ENCODE data around the gene CCND2.
"Not testable (repeated sequence)": the region's sequence is repeated elsewhere in the genome, so short reads cannot be mapped to it uniquely, and the experiment has no call there.

The CCND2 gene

DNA sequence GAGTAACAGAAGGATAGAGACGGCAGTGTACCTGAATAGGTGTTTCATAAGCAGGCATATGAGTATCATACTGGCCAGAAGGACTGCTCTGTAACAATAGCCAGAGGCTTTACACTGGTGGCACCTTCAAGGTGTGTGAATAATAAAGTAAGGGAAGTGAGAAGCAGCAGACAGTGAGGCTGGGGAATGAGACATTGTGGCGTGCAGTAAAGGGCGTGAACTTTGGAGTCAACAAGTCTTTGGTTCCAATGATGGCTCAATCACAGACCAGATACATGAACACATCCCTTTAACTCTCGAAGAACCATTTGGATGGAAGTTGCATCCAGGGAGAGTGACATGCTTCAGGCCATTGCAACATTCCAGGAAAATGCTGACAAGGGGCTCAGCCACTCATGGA is 32.0 kb upstream of the CCND2 start:
- whole genome bisulfite sequencing, 2 experiments, result 94 to 97% methylated on average over 4 of the region's 4 CpGs
- Histone ChIP-seq H3K4me3 (ENCODE audit: insufficient read depth, low read depth, low read length) (no peak overlapping the region), H3K9me3 (ENCODE audit: control insufficient read depth, low read length) (no peaks in the 10 kb centered on the region), H3K4me1 (ENCODE audit: control insufficient read depth, insufficient read depth, low read length) (peaks cover 17% of the 10 kb centered on the region), H3K36me3 (ENCODE audit: control insufficient read depth, insufficient read depth, low read length) (no peaks in the 10 kb centered on the region), H3K27me3 (ENCODE audit: control insufficient read depth, insufficient read depth, low read length, poor library complexity, severe bottlenecking) (no peaks in the 10 kb centered on the region), H3K27ac (ENCODE audit: insufficient read depth, low read depth, low read length, poor library complexity, severe bottlenecking) (no peak overlapping the region)

DNA sequence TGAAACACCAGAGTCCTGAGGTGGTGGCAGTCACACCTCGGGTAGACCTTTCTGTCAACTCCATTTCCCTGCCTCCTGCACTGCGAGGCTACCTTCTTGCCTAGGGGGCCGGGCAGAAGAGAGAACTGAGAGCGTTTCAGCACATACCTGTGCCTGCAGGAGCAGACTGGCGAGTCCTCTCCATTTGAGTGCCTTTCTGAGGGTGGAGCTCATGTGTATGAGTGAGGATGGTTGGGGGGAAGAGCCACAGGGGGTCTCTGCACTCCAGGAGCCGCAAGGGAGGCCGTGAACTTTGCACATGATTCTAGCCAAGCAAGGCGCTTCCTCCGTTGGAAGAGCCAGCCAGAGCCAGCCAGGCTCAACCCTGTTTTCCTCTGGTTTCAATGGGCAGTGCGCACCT is 31.0 kb upstream of the CCND2 start:
- H3K36me3 ChIP-seq (ENCODE audit: control insufficient read depth, insufficient read depth, low read length), result no peaks in the 10 kb centered on the region
- H3K27ac ChIP-seq (ENCODE audit: insufficient read depth, low read depth, low read length, poor library complexity, severe bottlenecking), result no peak overlapping the region
- no peaks in the 10 kb centered on the region for H3K27me3 ChIP-seq (ENCODE audit: control insufficient read depth, insufficient read depth, low read length, poor library complexity, severe bottlenecking)
- WGBS, 2 experiments, result 80 to 83% methylated on average over 10 of the region's 10 CpGs
- H3K4me3 ChIP-seq (ENCODE audit: insufficient read depth, low read depth, low read length), result no peak overlapping the region
- peaks cover 17% of the 10 kb centered on the region for H3K4me1 ChIP-seq (ENCODE audit: control insufficient read depth, insufficient read depth, low read length)
- no peaks in the 10 kb centered on the region for H3K9me3 ChIP-seq (ENCODE audit: control insufficient read depth, low read length)

DNA sequence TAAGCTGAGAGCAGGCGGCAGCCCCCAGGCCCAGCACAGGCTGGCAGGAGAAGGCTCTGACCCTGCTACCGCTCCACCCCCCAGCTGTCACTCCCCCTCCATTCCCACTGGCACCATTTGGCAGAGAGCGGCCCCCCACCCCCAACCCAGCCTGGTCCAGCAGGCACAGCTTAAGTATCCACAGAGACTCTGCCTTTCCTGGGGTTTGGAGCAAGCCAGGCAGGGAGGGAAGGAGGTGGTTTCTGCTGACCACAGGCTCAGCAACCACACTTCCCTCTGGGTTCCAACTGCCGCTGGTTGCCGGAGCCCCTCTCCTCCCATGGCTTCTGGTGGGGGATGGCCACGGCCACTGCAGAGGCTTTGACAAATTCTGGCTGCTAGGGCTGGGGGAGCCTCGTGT is 30.5 kb upstream of the CCND2 start:
- no peaks in the 10 kb centered on the region for H3K9me3 ChIP-seq (ENCODE audit: control insufficient read depth, low read length)
- H3K4me3 ChIP-seq (ENCODE audit: insufficient read depth, low read depth, low read length), result no peak overlapping the region
- peaks cover 17% of the 10 kb centered on the region for H3K4me1 ChIP-seq (ENCODE audit: control insufficient read depth, insufficient read depth, low read length)
- H3K36me3 ChIP-seq (ENCODE audit: control insufficient read depth, insufficient read depth, low read length), result no peaks in the 10 kb centered on the region
- 85 to 86% methylated on average over 6 to 7 of the region's 7 CpGs for WGBS, 2 experiments
- H3K27me3 ChIP-seq (ENCODE audit: control insufficient read depth, insufficient read depth, low read length, poor library complexity, severe bottlenecking), result no peaks in the 10 kb centered on the region
- H3K27ac ChIP-seq (ENCODE audit: insufficient read depth, low read depth, low read length, poor library complexity, severe bottlenecking), result no peak overlapping the region

- WGBS, 2 experiments, result 91 to 92% methylated on average over 36 to 43 of the region's 43 CpGs
- not testable (repeated sequence) for H3K4me3 ChIP-seq (ENCODE audit: insufficient read depth, low read depth, low read length); H3K36me3 ChIP-seq (ENCODE audit: control insufficient read depth, insufficient read depth, low read length); H3K9me3 ChIP-seq (ENCODE audit: control insufficient read depth, low read length); H3K27me3 ChIP-seq (ENCODE audit: control insufficient read depth, insufficient read depth, low read length, poor library complexity, severe bottlenecking); H3K27ac ChIP-seq (ENCODE audit: insufficient read depth, low read depth, low read length, poor library complexity, severe bottlenecking)
- peaks cover 17% of the 10 kb centered on the region for H3K4me1 ChIP-seq (ENCODE audit: control insufficient read depth, insufficient read depth, low read length)
Observed at GRCh38 chr12:4243491-4244100, 30.0 kb upstream of the CCND2 start.

DNA sequence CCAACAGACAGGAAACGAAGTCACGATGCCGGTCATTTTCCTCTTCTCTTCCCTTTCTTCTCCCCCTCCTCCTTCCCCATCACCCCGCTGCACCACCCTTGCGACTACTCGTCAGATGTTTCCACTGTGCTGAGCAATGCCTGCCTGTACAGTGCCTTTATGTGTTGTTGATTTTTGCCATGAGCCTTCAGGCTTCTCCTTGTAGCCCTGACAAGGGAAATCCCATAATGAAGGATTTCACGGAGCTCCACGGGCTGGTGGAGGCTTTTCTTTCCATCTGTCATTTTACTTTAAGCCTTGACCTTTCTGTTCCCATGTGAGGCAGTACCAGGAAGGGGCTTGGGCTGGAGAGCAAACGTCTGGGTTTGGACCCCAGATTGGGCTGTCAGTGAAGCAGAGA is 28.7 kb upstream of the CCND2 start:
- H3K27me3 ChIP-seq (ENCODE audit: control insufficient read depth, insufficient read depth, low read length, poor library complexity, severe bottlenecking), result no peaks in the 10 kb centered on the region
- H3K27ac ChIP-seq (ENCODE audit: insufficient read depth, low read depth, low read length, poor library complexity, severe bottlenecking), result no peak overlapping the region
- no peak overlapping the region for H3K4me3 ChIP-seq (ENCODE audit: insufficient read depth, low read depth, low read length)
- H3K9me3 ChIP-seq (ENCODE audit: control insufficient read depth, low read length), result no peaks in the 10 kb centered on the region
- WGBS, 2 experiments, result 87 to 89% methylated on average over 9 of the region's 9 CpGs
- peaks cover 17% of the 10 kb centered on the region for H3K4me1 ChIP-seq (ENCODE audit: control insufficient read depth, insufficient read depth, low read length)
- no peaks in the 10 kb centered on the region for H3K36me3 ChIP-seq (ENCODE audit: control insufficient read depth, insufficient read depth, low read length)

DNA sequence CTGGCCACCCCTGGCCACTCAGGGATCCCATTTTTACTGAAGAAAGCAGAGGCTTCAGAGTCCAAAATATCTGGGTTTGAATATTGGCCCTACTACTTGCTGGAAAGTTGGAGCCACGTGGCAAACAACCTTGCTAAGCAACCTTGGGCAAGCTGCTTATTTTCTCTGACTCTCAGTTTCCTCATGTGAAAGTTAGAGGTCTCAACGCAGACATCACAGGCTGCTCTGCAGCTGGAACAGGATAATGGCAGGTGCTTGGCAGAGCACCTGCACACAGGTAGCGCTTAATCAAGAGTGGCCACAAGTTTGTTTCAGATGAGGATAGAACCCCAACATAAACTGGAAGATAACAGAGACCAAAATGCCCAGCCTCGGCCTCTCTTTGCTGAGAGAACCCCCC is 28.1 kb upstream of the CCND2 start:
- Histone ChIP-seq H3K4me3 (ENCODE audit: insufficient read depth, low read depth, low read length) (no peak overlapping the region), H3K27me3 (ENCODE audit: control insufficient read depth, insufficient read depth, low read length, poor library complexity, severe bottlenecking) (no peaks in the 10 kb centered on the region), H3K9me3 (ENCODE audit: control insufficient read depth, low read length) (no peaks in the 10 kb centered on the region), H3K36me3 (ENCODE audit: control insufficient read depth, insufficient read depth, low read length) (no peaks in the 10 kb centered on the region), H3K4me1 (ENCODE audit: control insufficient read depth, insufficient read depth, low read length) (peaks cover 18% of the 10 kb centered on the region), H3K27ac (ENCODE audit: insufficient read depth, low read depth, low read length, poor library complexity, severe bottlenecking) (no peak overlapping the region)
- 88 to 91% methylated on average over 4 of the region's 4 CpGs for WGBS, 2 experiments

- 30 to 32% methylated on average over 5 of the region's 5 CpGs for WGBS, 2 experiments
Observed at GRCh38 chr12:4246116-4246515, 27.4 kb upstream of the CCND2 start.

DNA sequence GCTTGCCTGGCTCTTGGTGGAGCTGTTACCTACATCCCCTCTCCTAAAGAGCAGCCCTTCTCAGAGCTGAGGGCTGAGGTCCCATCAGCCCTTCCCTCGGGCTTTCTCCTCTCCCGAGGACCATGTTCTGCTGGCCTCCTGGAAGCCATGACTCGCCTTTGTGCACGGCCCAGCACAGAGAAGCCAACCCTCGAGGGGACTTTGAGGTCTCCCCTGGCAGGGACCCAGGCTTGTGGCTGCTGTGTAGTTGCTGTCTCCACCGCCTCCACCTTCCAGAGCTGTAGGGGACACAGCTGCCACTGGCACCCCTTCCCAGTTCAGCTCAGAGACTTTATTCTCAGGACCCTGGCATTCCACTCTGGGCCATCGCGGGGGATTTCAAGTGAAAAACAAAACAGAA is 22.9 kb upstream of the CCND2 start:
- H3K4me1 ChIP-seq (ENCODE audit: control insufficient read depth, insufficient read depth, low read length), result peaks cover 10% of the 10 kb centered on the region
- H3K27ac ChIP-seq (ENCODE audit: insufficient read depth, low read depth, low read length, poor library complexity, severe bottlenecking), result no peak overlapping the region
- no peak overlapping the region for H3K4me3 ChIP-seq (ENCODE audit: insufficient read depth, low read depth, low read length)
- WGBS, 2 experiments, result 77 to 86% methylated on average over 8 of the region's 8 CpGs
- H3K36me3 ChIP-seq (ENCODE audit: control insufficient read depth, insufficient read depth, low read length), result no peaks in the 10 kb centered on the region
- no peaks in the 10 kb centered on the region for H3K9me3 ChIP-seq (ENCODE audit: control insufficient read depth, low read length)
- no peaks in the 10 kb centered on the region for H3K27me3 ChIP-seq (ENCODE audit: control insufficient read depth, insufficient read depth, low read length, poor library complexity, severe bottlenecking)

More at GRCh38 chr12:4246116-4246515, 27.4 kb upstream of the CCND2 start:
- H3K4me1 ChIP-seq (ENCODE audit: control insufficient read depth, insufficient read depth, low read length), result peaks cover 21% of the 10 kb centered on the region
- no peaks in the 10 kb centered on the region for H3K36me3 ChIP-seq (ENCODE audit: control insufficient read depth, insufficient read depth, low read length)
- H3K9me3 ChIP-seq (ENCODE audit: control insufficient read depth, low read length), result no peaks in the 10 kb centered on the region
- H3K27me3 ChIP-seq (ENCODE audit: control insufficient read depth, insufficient read depth, low read length, poor library complexity, severe bottlenecking), result no peaks in the 10 kb centered on the region
- no peak overlapping the region for H3K4me3 ChIP-seq (ENCODE audit: insufficient read depth, low read depth, low read length)
- no peak overlapping the region for H3K27ac ChIP-seq (ENCODE audit: insufficient read depth, low read depth, low read length, poor library complexity, severe bottlenecking)

GRCh38 chr12:4251216-4251891 is 22.2 kb upstream of the CCND2 start:
- 90 to 93% methylated on average over 6 of the region's 6 CpGs for WGBS, 2 experiments
- H3K27ac ChIP-seq (ENCODE audit: insufficient read depth, low read depth, low read length, poor library complexity, severe bottlenecking), result no peak overlapping the region
- no peaks in the 10 kb centered on the region for H3K36me3 ChIP-seq (ENCODE audit: control insufficient read depth, insufficient read depth, low read length)
- no peak overlapping the region for H3K4me3 ChIP-seq (ENCODE audit: insufficient read depth, low read depth, low read length)
- H3K27me3 ChIP-seq (ENCODE audit: control insufficient read depth, insufficient read depth, low read length, poor library complexity, severe bottlenecking), result no peaks in the 10 kb centered on the region
- H3K4me1 ChIP-seq (ENCODE audit: control insufficient read depth, insufficient read depth, low read length), result peaks cover 3% of the 10 kb centered on the region
- no peaks in the 10 kb centered on the region for H3K9me3 ChIP-seq (ENCODE audit: control insufficient read depth, low read length)

DNA sequence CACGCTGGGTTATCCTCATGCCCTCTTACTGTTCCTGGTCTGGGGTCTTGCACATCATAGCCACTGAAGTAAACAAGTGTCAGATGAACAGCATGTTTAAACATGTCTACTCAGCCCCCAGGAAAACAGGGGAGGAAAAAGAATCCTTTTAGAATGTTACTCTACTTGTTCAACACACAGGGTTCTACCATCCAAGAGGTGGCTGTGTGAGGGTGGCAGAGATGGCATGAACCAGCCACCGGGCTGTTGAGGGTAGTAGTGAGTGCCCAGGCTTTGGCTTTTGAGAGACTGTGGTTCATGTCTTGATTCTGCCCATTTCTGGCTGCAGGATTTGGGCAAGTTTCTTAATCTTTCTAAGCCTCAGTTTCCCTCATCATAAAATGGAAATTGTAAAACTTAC is 21.6 kb upstream of the CCND2 start:
- peaks cover 3% of the 10 kb centered on the region for H3K4me1 ChIP-seq (ENCODE audit: control insufficient read depth, insufficient read depth, low read length)
- no peaks in the 10 kb centered on the region for H3K36me3 ChIP-seq (ENCODE audit: control insufficient read depth, insufficient read depth, low read length)
- no peaks in the 10 kb centered on the region for H3K9me3 ChIP-seq (ENCODE audit: control insufficient read depth, low read length)
- 88 to 95% methylated on average over 2 of the region's 2 CpGs for WGBS, 2 experiments
- H3K27me3 ChIP-seq (ENCODE audit: control insufficient read depth, insufficient read depth, low read length, poor library complexity, severe bottlenecking), result no peaks in the 10 kb centered on the region
- no peak overlapping the region for H3K27ac ChIP-seq (ENCODE audit: insufficient read depth, low read depth, low read length, poor library complexity, severe bottlenecking)
- H3K4me3 ChIP-seq (ENCODE audit: insufficient read depth, low read depth, low read length), result no peak overlapping the region
